GM23338 (cell line): ENCODE results near the gene OASL. TPM values are rescaled to one million over a fixed set of nuclear protein-coding genes. Genes with fewer than 3 reads are reported as not detected.

Experiments
- ATAC-seq: fragments of 200-7000 bp; cut with Tn5 transposase; 3 replicates; pipeline ENCODE4 v1.9.1; 2020
- DNase-seq: peaks from one replicate; pipeline ENCODE4 v3.0.0-alpha.2; 2015; ENCODE audit warnings: low spot score
- H2AFZ ChIP-seq: fragments of 200-600 bp; sonication (generic); 2 replicates; pipeline ENCODE4 v1.8.0; 2016; ENCODE audit warnings: antibody characterized with exemption, mild to moderate bottlenecking, moderate library complexity
- H3F3A ChIP-seq: fragments of 200-600 bp; sonication (generic); replicated peaks from 2 replicates; pipeline ENCODE4 v1.8.0; 2017; ENCODE audit warnings: antibody characterized with exemption, mixed run types, low read depth
- H3K27ac ChIP-seq: fragments of 200-600 bp; sonication (generic); 2 replicates; pipeline ENCODE4 v1.6.1; 2016; ENCODE audit warnings: low read depth
- H3K27me3 ChIP-seq: fragments of 200-600 bp; sonication (generic); 2 replicates; pipeline ENCODE4 v1.8.0; 2016; ENCODE audit warnings: mild to moderate bottlenecking, mixed run types, moderate library complexity; ENCODE audit not compliant: insufficient read depth
- H3K36me3 ChIP-seq: fragments of 200-600 bp; sonication (generic); 2 replicates; pipeline ENCODE4 v1.8.0; 2016; ENCODE audit warnings: mild to moderate bottlenecking; ENCODE audit not compliant: insufficient read depth
- H3K4me1 ChIP-seq: fragments of 200-600 bp; sonication (generic); 2 replicates; pipeline ENCODE4 v1.8.0; 2016; ENCODE audit warnings: mild to moderate bottlenecking, moderate library complexity; ENCODE audit not compliant: insufficient read depth
- H3K4me2 ChIP-seq: fragments of 200-600 bp; sonication (generic); 2 replicates; pipeline ENCODE4 v1.7.1; 2017; ENCODE audit warnings: mixed run types
- H3K4me3 ChIP-seq: fragments of 200-600 bp; sonication (generic); 2 replicates; pipeline ENCODE4 v1.6.1; 2016; ENCODE audit warnings: mixed run types
- H3K79me2 ChIP-seq: fragments of 200-600 bp; sonication (generic); replicated peaks from 2 replicates; pipeline ENCODE4 v1.8.0; 2017; ENCODE audit warnings: mild to moderate bottlenecking; ENCODE audit not compliant: insufficient read depth
- H3K9me2 ChIP-seq: fragments of 200-600 bp; sonication (generic); 2 replicates; pipeline ENCODE4 v1.8.0; 2017; ENCODE audit not compliant: insufficient read depth
- H4K20me1 ChIP-seq: fragments of 200-600 bp; sonication (generic); replicated peaks from 2 replicates; pipeline ENCODE4 v1.8.0; 2017; ENCODE audit warnings: mild to moderate bottlenecking; ENCODE audit not compliant: insufficient read depth
- H3K27ac Mint-ChIP-seq: 2 replicates; pipeline ENCODE4 v1.8.0; 2020; ENCODE audit warnings: inconsistent platforms, mild to moderate bottlenecking, moderate library complexity, mixed read lengths
- H3K27me3 Mint-ChIP-seq: 3 replicates; pipeline ENCODE4 v1.8.0; 2022; ENCODE audit warnings: low read depth, mild to moderate bottlenecking, moderate library complexity, mixed read lengths, inconsistent platforms; ENCODE audit not compliant: insufficient read depth, poor library complexity
- H3K36me3 Mint-ChIP-seq: 3 replicates; pipeline ENCODE4 v1.8.0; 2021; ENCODE audit warnings: low read depth, mild to moderate bottlenecking, inconsistent platforms, moderate library complexity, mixed read lengths
- H3K4me1 Mint-ChIP-seq: 3 replicates; pipeline ENCODE4 v1.8.0; 2020; ENCODE audit warnings: mild to moderate bottlenecking, inconsistent platforms, mixed read lengths
- H3K4me3 Mint-ChIP-seq: 3 replicates; pipeline ENCODE4 v1.8.0; 2021; ENCODE audit warnings: moderate library complexity, mild to moderate bottlenecking, inconsistent platforms, mixed read lengths
- H3K9me3 Mint-ChIP-seq: 3 replicates; pipeline ENCODE4 v1.8.0; 2020; ENCODE audit warnings: moderate library complexity, mild to moderate bottlenecking, inconsistent platforms, mixed read lengths
- CREB1 ChIP-seq: fragments of 250-450 bp; sonication (Bioruptor Pico); IDR thresholded peaks from 2 replicates; pipeline ENCODE4 v1.5.0; 2020; ENCODE audit warnings: low read depth, mild to moderate bottlenecking, moderate library complexity
- CTCF ChIP-seq, 2 experiments: fragments of 200-600 bp in 1 of 2; sonication (generic) in 1 of 2; conservative IDR thresholded peaks; 2 replicates each; pipeline versions ENCODE4 v1.5.1 to v1.6.1; 2016 to 2017; ENCODE audit warnings: antibody characterized with exemption in 2 of 2, low read depth in 2 of 2, mild to moderate bottlenecking in 2 of 2, moderate library complexity in 1 of 2
- EZH2 ChIP-seq: fragments of 200-600 bp; sonication (generic); IDR thresholded peaks from one replicate; pipeline ENCODE4 v1.8.0; 2017; ENCODE audit warnings: antibody characterized with exemption, mild to moderate bottlenecking, low read depth; ENCODE audit not compliant: unreplicated experiment
- EZH2phosphoT487 ChIP-seq: fragments of 200-600 bp; sonication (generic); IDR thresholded peaks from one replicate; pipeline ENCODE4 v1.8.1; 2018; ENCODE audit warnings: antibody characterized with exemption; ENCODE audit not compliant: unreplicated experiment
- JUNB ChIP-seq: IDR thresholded peaks from one replicate; pipeline ENCODE4 v1.6.1; 2016; ENCODE audit warnings: antibody characterized with exemption; ENCODE audit not compliant: unreplicated experiment
- NANOG ChIP-seq: IDR thresholded peaks from 2 replicates; pipeline ENCODE4 v1.6.1; 2016; ENCODE audit warnings: antibody characterized with exemption, borderline replicate concordance
- POLR2AphosphoS5 ChIP-seq: IDR thresholded peaks from 2 replicates; pipeline ENCODE4 v1.6.1; 2016; ENCODE audit warnings: antibody characterized with exemption, low read depth
- ZNF114 ChIP-seq: fragments of 250-450 bp; sonication (Bioruptor Pico); IDR thresholded peaks from 2 replicates; pipeline ENCODE4 v1.5.0; 2020; ENCODE audit warnings: mild to moderate bottlenecking, moderate library complexity
- ZNF331 ChIP-seq: fragments of 250-450 bp; sonication (Bioruptor Pico); IDR thresholded peaks from 2 replicates; pipeline ENCODE4 v1.5.0; 2020; ENCODE audit warnings: low read depth, mild to moderate bottlenecking, moderate library complexity
- polyA plus RNA-seq: library from polyadenylated mRNA; unstranded; fragments of >200 nt; fragmentation: Nextera tagmentation; extraction: Ambion mirVana; gene quantifications from 2 replicates; pipeline ENCODE4 v1.2.1, GENCODE V29; 2016
- total RNA-seq: library from RNA; depleted of rRNA; stranded (reverse); fragments of >200 nt; shearing (Covaris generic); gene quantifications from 2 replicates; pipeline ENCODE4 v1.2.3, GENCODE V29; 2014
- TF ChIP-seq, protein P1 (sequence below): IDR thresholded peaks from one replicate; pipeline ENCODE4 v1.6.1; 2018; ENCODE audit warnings: antibody characterized with exemption; ENCODE audit not compliant: unreplicated experiment

OASL gene
- total and polyA plus RNA-seq, 2 experiments from 2014 or later, result not detected

DNA sequence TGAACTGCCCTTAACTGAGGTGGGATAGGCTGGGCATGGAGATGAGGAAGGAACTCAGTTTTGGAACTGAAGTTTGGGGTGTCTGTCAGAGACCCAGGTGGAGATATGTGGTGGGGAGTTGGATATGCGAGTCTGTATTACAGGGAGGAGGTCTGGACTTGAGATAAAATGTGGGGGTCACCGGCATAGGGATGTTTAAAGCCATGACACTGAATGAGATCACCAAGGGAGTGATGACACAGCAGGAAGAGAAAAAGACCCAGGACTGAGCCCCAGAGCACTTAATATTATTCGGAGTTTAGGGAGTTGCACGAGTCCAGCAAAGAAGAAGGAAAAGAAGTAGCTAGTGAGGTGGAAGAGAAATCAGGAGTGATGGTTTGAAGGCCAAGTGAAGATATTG is 4.0 kb upstream of the OASL start (continued):
- TF ChIP-seq, protein P1, sequence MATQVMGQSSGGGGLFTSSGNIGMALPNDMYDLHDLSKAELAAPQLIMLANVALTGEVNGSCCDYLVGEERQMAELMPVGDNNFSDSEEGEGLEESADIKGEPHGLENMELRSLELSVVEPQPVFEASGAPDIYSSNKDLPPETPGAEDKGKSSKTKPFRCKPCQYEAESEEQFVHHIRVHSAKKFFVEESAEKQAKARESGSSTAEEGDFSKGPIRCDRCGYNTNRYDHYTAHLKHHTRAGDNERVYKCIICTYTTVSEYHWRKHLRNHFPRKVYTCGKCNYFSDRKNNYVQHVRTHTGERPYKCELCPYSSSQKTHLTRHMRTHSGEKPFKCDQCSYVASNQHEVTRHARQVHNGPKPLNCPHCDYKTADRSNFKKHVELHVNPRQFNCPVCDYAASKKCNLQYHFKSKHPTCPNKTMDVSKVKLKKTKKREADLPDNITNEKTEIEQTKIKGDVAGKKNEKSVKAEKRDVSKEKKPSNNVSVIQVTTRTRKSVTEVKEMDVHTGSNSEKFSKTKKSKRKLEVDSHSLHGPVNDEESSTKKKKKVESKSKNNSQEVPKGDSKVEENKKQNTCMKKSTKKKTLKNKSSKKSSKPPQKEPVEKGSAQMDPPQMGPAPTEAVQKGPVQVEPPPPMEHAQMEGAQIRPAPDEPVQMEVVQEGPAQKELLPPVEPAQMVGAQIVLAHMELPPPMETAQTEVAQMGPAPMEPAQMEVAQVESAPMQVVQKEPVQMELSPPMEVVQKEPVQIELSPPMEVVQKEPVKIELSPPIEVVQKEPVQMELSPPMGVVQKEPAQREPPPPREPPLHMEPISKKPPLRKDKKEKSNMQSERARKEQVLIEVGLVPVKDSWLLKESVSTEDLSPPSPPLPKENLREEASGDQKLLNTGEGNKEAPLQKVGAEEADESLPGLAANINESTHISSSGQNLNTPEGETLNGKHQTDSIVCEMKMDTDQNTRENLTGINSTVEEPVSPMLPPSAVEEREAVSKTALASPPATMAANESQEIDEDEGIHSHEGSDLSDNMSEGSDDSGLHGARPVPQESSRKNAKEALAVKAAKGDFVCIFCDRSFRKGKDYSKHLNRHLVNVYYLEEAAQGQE, result no peak
- TF ChIP-seq CTCF (conservative IDR thresholded peaks at IDR 0.05; ENCODE audit: low read depth in 2 of 2) (no peak), NANOG (no peak), EZH2phosphoT487 (no peak), CREB1 (CRISPR knock-in tag) (no peak), EZH2 (no peak), ZNF114 (CRISPR knock-in tag) (no peak)

DNA sequence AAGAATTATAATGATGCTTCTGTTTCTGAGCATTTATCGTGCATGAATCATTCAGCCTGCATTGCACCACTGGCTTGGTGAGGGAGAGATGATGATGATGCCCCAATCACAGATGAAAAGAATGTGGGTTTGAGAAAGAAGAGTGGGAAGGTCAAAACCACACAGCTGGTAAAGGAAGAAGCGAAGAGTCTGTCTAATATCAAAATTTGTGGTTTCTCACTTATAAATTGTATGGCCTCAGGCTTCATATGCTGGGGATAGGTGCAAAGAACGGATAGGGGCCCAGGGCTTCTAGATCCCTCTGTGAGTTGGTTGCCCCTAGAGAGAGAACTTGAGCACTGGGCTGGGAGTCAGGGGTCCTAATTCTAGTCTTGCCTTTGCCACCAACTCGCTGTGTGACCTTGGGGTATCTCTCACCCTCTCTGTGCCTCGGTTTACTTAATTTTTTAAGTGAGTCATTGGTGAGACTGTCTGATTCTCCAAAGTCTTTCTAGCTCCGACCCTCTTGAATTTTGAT is 2.2 kb downstream of the OASL start:
- no peaks in the 10 kb centered on the region for H3K36me3 Mint-ChIP-seq
- H3K4me3 ChIP-seq, result no peak overlapping the region
- no peak overlapping the region for H2AFZ ChIP-seq
- peaks cover 7% of the 10 kb centered on the region; the same call in 2 of the 3 replicates for H3K4me1 Mint-ChIP-seq
- H3K27ac Mint-ChIP-seq, result no peak overlapping the region
- no peaks in the 10 kb centered on the region for H3K27me3 ChIP-seq
- no peaks in the 10 kb centered on the region for H4K20me1 ChIP-seq
- H3K4me3 Mint-ChIP-seq, result no peak overlapping the region
- H3K79me2 ChIP-seq, result no peaks in the 10 kb centered on the region
- no peaks in the 10 kb centered on the region for H3K9me2 ChIP-seq
- DNase-seq (no peak), ATAC-seq (no peak)
- H3K27me3 Mint-ChIP-seq, result peaks cover 4% of the 10 kb centered on the region
- no peaks in the 10 kb centered on the region for H3F3A ChIP-seq
- H3K4me2 ChIP-seq, result no peak overlapping the region
- H3K4me1 ChIP-seq, result no peaks in the 10 kb centered on the region
- H3K36me3 ChIP-seq, result no peaks in the 10 kb centered on the region
- H3K27ac ChIP-seq, result no peak overlapping the region
- H3K9me3 Mint-ChIP-seq, result no peaks in the 10 kb centered on the region
- TF ChIP-seq POLR2AphosphoS5 (no peak), EZH2phosphoT487 (no peak), ZNF114 (CRISPR knock-in tag) (no peak), NANOG (no peak), ZNF331 (CRISPR knock-in tag) (no peak), JUNB (no peak), CTCF (conservative IDR thresholded peaks at IDR 0.05; ENCODE audit: low read depth in 2 of 2) (no peak)
- TF ChIP-seq, protein P1, result no peak
